Stimulated activated naive CD8-positive, alpha-beta T cell treated with anti-CD3 and anti-CD28 coated beads, Interleukin-15, Interleukin-2, amounts not matched to agents 100 ng/mL and 50 ng/mL, for 24 hours (primary cell): ENCODE results near the gene NT5DC4.

Experiments
- H3K27ac Mint-ChIP-seq: one replicate; pipeline ENCODE4 v1.8.0; 2021; ENCODE audit warnings: mild to moderate bottlenecking, mixed read lengths
- H3K27me3 Mint-ChIP-seq: one replicate; pipeline ENCODE4 v1.8.0; 2021; ENCODE audit warnings: mixed read lengths
- H3K36me3 Mint-ChIP-seq: one replicate; pipeline ENCODE4 v1.8.0; 2021; ENCODE audit warnings: low read depth, mixed read lengths
- H3K4me1 Mint-ChIP-seq: one replicate; pipeline ENCODE4 v1.8.0; 2021; ENCODE audit warnings: low read depth, mixed read lengths
- H3K4me3 Mint-ChIP-seq: one replicate; pipeline ENCODE4 v1.8.0; 2021; ENCODE audit warnings: mild to moderate bottlenecking, mixed read lengths
- H3K9me3 Mint-ChIP-seq: one replicate; pipeline ENCODE4 v1.8.0; 2021; ENCODE audit warnings: mixed read lengths

NT5DC4 gene

DNA sequence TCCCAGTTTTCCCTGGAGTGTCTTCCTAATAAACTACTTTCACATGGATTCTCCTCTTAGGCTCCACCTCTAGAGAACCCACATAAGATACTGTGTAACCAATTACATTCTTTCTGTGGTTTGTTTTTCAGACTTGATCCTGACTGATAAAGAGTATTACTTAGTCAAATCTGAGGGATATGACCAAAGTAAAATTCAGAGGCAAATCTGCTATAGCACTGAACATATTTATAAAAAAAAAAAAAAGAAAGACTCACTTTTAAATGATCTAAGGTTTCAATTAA lies 29.7 kb downstream of the NT5DC4 start:
- no peak overlapping the region for H3K27ac Mint-ChIP-seq
- peaks cover 36% of the 10 kb centered on the region for H3K36me3 Mint-ChIP-seq
- no peaks in the 10 kb centered on the region for H3K9me3 Mint-ChIP-seq
- H3K4me3 Mint-ChIP-seq: no peak overlapping the region
- H3K4me1 Mint-ChIP-seq: peaks cover 10% of the 10 kb centered on the region
- no peaks in the 10 kb centered on the region for H3K27me3 Mint-ChIP-seq

DNA sequence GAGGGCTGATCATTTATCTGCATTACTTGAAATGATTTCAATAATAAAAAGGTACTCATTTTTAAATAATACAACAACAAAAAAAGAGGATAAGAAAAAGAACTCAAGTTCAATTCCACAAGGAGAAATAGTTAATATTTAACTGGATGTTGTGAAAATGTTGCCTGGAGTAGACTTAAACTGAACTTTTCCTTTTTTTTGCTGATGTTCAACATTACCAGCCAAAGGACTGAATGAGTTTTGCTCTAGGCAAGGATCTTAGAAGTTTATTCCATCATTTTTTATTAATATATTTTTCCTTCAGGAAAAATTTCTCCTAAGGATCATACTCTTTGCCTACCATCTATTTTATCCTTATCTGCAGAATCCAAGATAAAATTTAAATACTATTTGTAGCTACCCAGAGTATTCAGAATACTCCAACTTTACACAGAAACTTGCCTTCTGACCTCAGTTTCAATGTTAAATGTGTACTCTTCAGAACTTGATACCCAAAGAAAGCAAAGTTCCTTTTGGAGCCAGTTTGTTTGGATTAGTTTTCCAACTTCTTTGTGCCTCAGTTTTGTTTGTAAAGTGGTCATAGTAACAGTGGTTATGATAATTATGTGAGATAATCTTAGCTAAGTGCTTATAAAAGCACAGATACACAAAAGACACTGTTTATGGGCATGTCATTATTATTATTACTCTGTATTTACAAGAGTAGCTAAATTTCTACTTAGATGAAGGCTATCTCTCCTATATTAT lies 30.8 kb downstream of the NT5DC4 start:
- no peak overlapping the region for H3K27ac Mint-ChIP-seq
- no peaks in the 10 kb centered on the region for H3K27me3 Mint-ChIP-seq
- no peaks in the 10 kb centered on the region for H3K9me3 Mint-ChIP-seq
- peaks cover 10% of the 10 kb centered on the region for H3K4me1 Mint-ChIP-seq
- H3K4me3 Mint-ChIP-seq: no peak overlapping the region
- H3K36me3 Mint-ChIP-seq: peaks cover 37% of the 10 kb centered on the region

DNA sequence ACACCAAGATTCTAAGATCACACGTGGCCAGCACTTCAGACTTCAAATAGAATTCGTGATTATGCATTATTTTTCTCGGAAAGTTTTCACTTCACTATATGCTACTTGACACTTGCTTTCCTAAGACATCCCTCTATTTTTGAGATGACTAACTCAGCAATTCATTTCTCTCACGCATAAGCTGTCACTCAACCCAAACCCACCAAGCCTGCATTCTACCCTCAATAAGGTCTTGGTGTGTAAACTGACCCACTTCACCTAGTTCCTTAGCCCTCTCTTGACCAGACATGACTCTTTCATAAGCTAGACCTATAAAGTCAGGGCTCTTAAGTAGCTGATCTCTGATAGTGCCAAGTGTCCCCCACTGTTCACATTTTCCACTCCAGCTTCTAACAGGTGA lies 31.8 kb downstream of the NT5DC4 start:
- Mint-ChIP-seq H3K27me3 (no peaks in the 10 kb centered on the region), H3K4me1 (peaks cover 10% of the 10 kb centered on the region), H3K4me3 (no peak overlapping the region), H3K27ac (no peak overlapping the region), H3K9me3 (no peaks in the 10 kb centered on the region), H3K36me3 (peaks cover 42% of the 10 kb centered on the region)

DNA sequence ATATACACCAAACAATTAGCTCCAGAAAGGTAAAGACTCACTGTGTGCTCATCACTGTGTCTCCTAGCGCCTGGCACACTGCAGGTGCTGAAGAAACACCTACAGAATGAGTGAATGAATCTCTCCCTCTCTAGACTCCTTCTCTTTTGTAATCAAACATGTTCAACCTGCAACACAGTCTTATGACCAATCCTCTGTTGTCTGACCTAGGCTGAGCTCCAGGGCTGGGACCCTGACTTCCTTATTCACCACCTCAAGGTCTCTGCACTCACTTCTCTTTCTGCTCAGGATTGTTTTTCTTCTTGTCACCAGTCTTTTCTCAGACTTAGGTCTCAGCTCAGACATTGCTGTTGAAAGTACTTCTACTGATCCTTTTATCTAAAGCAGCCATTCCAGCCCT lies 33.7 kb downstream of the NT5DC4 start:
- Mint-ChIP-seq H3K4me3 (no peak overlapping the region), H3K27ac (no peak overlapping the region), H3K36me3 (peaks cover 58% of the 10 kb centered on the region), H3K27me3 (no peaks in the 10 kb centered on the region), H3K4me1 (peaks cover 10% of the 10 kb centered on the region), H3K9me3 (no peaks in the 10 kb centered on the region)

DNA sequence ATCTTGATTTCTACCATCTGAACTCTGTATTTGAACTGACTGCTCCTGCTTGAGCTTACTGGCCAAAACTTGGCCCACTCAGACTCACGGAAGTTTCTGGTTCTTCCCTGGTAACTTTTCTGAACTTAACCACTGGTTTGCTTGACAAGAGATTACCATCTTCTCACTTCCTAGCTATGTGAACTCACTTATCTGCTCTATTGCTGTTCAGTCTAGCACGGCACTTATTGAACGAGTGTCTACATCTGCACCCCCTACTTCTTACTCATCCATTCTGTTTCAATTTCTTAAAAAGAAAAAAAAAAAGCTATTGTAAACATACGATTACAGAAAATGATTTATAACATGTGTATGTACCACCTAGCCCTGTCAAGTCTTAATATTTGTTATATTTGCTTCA lies 34.6 kb downstream of the NT5DC4 start:
- no peaks in the 10 kb centered on the region for H3K9me3 Mint-ChIP-seq
- H3K36me3 Mint-ChIP-seq: peaks cover 58% of the 10 kb centered on the region
- H3K4me3 Mint-ChIP-seq: no peak overlapping the region
- peaks cover 1% of the 10 kb centered on the region for H3K4me1 Mint-ChIP-seq
- no peak overlapping the region for H3K27ac Mint-ChIP-seq
- H3K27me3 Mint-ChIP-seq: no peaks in the 10 kb centered on the region

DNA sequence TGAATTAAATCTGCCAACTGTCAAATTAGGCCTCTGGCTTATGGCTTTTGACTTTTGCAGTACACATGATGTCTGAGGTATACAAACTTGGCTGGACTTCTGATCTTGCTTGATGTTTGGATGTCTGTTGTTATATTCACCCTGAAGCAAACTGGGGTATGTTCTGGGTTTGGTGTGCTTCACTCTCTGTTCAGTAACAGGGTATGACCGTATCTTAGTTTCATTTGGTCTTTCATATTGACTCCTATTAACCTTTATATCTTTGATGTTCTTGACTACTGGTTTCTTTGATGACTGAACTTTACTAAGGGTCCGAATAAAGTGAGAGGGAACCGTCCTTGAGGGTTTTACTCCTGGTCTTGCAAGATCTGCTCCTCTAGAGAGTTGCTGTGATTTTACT lies 35.4 kb downstream of the NT5DC4 start:
- Mint-ChIP-seq H3K27me3 (no peaks in the 10 kb centered on the region), H3K27ac (no peak overlapping the region), H3K4me1 (no peaks in the 10 kb centered on the region), H3K36me3 (peaks cover 59% of the 10 kb centered on the region), H3K9me3 (no peaks in the 10 kb centered on the region), H3K4me3 (no peak overlapping the region)

DNA sequence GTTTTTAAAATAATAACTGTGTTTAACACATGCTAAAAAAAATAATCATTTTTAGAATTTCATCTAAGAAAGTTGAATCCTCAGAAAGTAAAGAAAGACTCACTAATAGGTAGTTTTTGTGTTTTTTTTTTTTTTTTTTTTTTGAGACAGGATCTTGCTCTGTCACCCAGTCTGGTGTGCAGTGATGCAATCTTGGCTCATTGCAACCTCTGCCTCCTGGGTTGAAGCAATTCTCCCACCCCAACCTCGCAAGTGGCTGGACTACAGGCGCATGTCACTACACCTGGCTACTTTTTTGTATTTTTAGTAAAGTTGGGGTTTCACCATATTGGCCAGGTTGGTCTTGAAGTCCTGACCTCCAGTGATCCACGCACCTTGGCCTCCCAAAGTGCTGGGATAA lies 36.4 kb downstream of the NT5DC4 start:
- Mint-ChIP-seq H3K4me1 (no peaks in the 10 kb centered on the region), H3K27me3 (no peaks in the 10 kb centered on the region), H3K36me3 (peaks cover 61% of the 10 kb centered on the region), H3K4me3 (no peak overlapping the region), H3K9me3 (no peaks in the 10 kb centered on the region), H3K27ac (no peak overlapping the region)

DNA sequence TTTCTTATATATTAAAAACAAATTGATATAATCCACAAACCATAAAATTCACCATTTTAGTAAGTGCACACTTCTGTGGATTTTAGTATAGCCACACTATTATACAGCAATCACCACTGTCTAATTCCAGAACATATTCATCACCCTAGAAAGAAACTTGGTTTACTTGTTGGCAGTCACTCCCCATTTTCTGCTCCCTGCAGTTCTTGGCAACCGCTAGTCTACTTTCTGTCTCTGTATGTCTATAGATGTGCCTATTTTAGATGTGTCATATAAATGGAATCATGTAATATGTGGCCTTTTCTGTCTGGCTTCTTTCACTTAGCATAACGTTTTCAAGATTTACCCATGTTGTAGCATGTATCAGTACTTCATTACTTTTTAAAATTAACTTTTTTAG lies 37.9 kb downstream of the NT5DC4 start:
- no peaks in the 10 kb centered on the region for H3K9me3 Mint-ChIP-seq
- H3K36me3 Mint-ChIP-seq: peaks cover 60% of the 10 kb centered on the region
- no peak overlapping the region for H3K27ac Mint-ChIP-seq
- H3K4me1 Mint-ChIP-seq: peaks cover 9% of the 10 kb centered on the region
- H3K27me3 Mint-ChIP-seq: no peaks in the 10 kb centered on the region
- H3K4me3 Mint-ChIP-seq: no peak overlapping the region

DNA sequence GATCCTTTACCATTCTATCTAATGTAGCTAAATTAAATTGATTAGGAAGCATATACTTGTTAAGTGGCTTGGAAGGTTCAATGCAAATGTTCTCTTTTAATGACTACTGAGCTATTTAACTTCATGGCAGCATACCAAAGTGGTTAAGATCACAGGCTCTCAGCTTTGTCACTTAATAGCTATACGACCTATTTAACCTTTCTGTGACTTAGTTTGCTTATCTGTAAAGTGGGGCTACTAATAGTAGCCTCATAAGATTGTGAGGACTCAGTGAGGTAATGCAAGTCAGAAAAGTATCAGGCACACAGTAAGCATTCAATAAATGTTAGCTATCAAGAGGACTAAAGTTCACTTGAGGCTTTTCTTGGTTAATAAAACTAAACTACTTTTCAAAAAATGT lies 39.3 kb downstream of the NT5DC4 start:
- Mint-ChIP-seq H3K36me3 (peaks cover 48% of the 10 kb centered on the region), H3K27me3 (no peaks in the 10 kb centered on the region), H3K4me1 (peaks cover 19% of the 10 kb centered on the region), H3K4me3 (no peak overlapping the region), H3K27ac (no peak overlapping the region), H3K9me3 (no peaks in the 10 kb centered on the region)

DNA sequence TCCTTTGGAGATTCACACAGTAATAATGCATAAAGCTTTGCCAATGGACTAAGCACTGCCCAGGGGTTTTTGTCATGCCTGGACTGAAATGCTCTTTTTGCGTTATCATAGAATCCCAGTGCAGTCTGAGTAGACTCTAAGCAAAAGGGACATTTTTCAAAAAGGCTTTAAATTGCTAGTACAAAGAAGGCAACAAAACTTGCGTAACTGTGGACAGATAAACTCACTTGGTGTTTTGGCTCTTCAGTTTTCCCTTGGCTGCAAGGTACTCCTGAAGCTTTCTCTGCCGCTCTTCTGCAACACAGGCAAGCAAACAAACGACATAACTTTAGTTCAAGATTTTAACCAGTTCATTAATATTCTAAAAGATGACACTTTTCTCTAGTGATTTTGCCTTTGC lies 41.5 kb downstream of the NT5DC4 start:
- H3K4me1 Mint-ChIP-seq: peaks cover 25% of the 10 kb centered on the region
- no peaks in the 10 kb centered on the region for H3K27me3 Mint-ChIP-seq
- peak overlapping the region; percentile 9 for H3K4me3 Mint-ChIP-seq
- no peak overlapping the region for H3K27ac Mint-ChIP-seq
- H3K36me3 Mint-ChIP-seq: peaks cover 32% of the 10 kb centered on the region
- H3K9me3 Mint-ChIP-seq: no peaks in the 10 kb centered on the region

DNA sequence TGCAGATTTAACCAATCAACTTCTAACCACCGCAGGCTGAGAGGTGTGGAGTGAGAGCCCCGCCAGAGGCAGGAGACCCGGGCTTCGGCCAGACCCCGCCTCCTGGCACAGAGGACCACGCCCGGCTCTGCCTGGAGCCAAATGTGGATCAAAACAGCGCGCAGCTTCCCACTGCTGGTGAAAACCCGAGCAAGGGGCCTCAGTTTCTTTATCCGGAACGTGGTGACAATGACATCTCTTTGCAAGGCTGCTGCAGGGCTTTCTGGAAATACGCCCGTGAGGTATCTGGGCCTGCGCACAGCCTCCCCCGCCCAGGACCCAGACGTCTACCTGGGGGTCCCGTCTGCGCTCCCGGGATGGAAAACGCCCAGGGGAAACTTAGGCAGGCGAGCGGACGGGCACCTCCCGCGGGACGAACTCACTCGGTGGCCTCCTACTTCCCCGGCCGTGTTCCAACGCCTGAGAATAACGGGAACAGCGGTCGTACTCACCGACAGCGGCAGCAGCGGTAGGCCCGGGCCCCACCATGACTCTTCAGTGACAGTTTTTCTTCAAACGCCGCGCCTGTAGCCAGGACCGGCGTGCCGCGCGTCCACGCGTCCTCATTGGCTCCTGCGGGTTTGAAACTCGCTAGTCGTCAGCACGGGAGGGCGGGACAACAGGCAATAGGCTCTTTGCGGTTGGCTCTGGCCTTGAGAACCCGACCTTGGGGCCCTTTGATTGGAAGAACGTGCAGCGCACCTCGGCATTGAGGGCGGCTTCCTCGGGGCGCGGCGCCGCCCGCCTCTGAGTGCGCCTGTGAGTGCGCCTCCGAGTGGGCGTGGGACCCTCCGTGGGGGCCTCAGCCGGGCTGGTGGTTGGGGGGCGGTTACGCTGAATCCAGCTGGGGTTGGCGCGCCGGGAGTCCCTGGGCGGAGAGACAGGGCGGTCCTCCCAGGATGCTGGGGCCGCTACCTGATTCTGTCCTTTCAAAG lies 43.5 kb downstream of the NT5DC4 start, which contains the start of gene CKAP2L:
TSS of gene CKAP2L (minus strand) at position 539 of the 974 bp plus-strand sequence. CDS start at position 528, 11 bp downstream.
- H3K4me3 Mint-ChIP-seq: peak within 1 kb of the TSS; percentile 95
- peaks cover 17% of the 10 kb centered on the region for H3K36me3 Mint-ChIP-seq
- peaks cover 37% of the 10 kb centered on the region for H3K4me1 Mint-ChIP-seq
- H3K27ac Mint-ChIP-seq: peak within 1 kb of the TSS; percentile 53
- no peaks in the 10 kb centered on the region for H3K27me3 Mint-ChIP-seq
- no peaks in the 10 kb centered on the region for H3K9me3 Mint-ChIP-seq

DNA sequence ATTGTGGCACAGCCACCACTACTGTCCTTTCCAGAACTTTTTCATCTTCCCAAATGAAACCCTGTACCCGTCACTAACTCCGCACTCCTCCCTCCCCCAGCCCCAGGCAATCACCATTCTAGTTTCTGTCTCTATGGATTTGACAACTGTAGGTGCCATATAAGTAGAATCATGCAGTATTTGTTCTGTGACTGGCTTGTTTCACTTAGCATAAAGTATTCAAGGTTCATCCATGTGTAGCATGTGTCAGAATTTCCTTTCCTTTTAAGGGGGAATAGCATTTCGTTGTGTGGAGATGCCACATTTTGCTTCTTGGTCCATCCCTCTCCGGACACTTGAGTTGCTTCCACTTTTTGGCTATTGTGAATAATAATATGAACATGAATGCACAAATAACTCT lies 44.4 kb downstream of the NT5DC4 start:
- peaks cover 15% of the 10 kb centered on the region for H3K36me3 Mint-ChIP-seq
- H3K27ac Mint-ChIP-seq: peak overlapping the region; percentile 31
- no peaks in the 10 kb centered on the region for H3K9me3 Mint-ChIP-seq
- H3K4me3 Mint-ChIP-seq: peak overlapping the region; percentile 95
- H3K4me1 Mint-ChIP-seq: peaks cover 37% of the 10 kb centered on the region
- H3K27me3 Mint-ChIP-seq: no peaks in the 10 kb centered on the region

DNA sequence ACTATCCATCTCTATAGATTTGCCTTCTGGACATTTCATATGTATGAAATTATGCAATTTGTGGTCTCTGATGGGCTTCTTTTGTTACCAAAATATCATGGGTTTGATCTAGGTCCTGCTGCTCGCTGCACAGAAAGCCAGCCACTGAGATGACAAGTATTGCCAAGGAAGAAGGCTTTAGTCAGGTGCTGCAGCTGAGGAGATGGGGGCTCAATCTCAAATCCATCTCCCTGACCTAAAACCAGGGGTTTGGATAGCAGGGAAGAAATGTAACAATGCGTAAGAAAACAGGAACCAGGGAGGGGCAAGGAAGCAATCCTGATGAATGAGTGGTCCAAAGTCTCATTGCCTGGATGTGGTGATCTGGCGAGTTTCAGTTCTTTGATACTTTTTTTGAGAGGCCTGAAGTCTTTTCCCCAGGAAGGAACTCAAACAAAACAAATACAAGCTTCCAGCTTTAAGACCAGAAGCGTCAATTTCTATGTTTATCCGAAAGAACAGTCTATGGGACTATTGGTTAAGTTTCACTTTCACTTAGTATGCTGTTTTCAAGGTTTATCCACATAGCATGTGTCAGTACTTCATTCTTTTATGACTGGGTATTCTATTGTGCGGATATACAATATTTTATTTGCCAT lies 47.0 kb downstream of the NT5DC4 start:
- H3K36me3 Mint-ChIP-seq: no peaks in the 10 kb centered on the region
- H3K27ac Mint-ChIP-seq: peak overlapping the region; percentile 55
- H3K9me3 Mint-ChIP-seq: no peaks in the 10 kb centered on the region
- H3K4me1 Mint-ChIP-seq: peaks cover 37% of the 10 kb centered on the region
- no peaks in the 10 kb centered on the region for H3K27me3 Mint-ChIP-seq
- H3K4me3 Mint-ChIP-seq: peak overlapping the region; percentile 63

DNA sequence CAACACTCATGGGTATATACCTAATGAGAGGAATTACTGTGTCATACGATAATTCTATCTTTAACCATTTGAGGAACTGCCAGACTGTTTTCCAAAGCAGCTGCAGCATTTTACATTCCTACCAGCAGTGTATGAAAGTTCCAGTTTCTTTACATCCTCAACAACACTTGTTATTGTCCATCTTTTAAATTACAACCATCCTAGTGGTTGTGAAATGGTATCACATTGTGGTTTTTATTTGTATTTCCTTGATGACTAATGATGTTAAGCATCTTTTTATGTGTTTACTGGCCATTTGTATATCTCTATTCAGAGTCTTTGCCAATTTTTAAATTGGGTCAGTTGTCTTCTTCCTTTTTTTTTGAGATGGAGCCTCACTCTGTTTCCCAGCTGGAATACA lies 47.6 kb downstream of the NT5DC4 start:
- no peaks in the 10 kb centered on the region for H3K36me3 Mint-ChIP-seq
- peaks cover 31% of the 10 kb centered on the region for H3K4me1 Mint-ChIP-seq
- no peaks in the 10 kb centered on the region for H3K9me3 Mint-ChIP-seq
- no peak overlapping the region for H3K4me3 Mint-ChIP-seq
- H3K27me3 Mint-ChIP-seq: no peaks in the 10 kb centered on the region
- H3K27ac Mint-ChIP-seq: no peak overlapping the region

DNA sequence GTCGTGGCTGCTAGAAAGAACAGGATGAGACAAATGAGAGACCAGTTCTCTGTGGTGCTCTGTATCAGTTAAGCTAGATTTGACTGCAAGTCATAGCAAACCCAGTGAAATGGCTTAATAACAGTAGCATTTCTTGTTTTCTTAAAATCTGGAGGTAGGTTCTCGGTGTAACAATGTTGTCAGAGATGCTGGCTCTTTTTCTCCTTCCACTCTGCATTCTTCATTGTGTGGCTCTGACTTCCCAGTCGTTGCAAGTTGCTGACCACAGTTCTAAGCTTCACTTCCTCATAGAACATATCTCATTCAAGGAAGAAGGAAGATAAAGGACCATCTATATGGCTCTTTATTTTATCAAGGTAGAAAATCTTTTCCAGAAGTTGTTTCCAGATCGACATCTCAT lies 51.5 kb downstream of the NT5DC4 start:
- Mint-ChIP-seq H3K9me3 (no peaks in the 10 kb centered on the region), H3K4me3 (no peak overlapping the region), H3K4me1 (peaks cover 23% of the 10 kb centered on the region), H3K36me3 (no peaks in the 10 kb centered on the region), H3K27ac (no peak overlapping the region), H3K27me3 (peaks cover 16% of the 10 kb centered on the region)
